GM23338 (cell line): ENCODE results near the gene NUDT16. TPM values are rescaled to one million over a fixed set of nuclear protein-coding genes. Genes with fewer than 3 reads are reported as not detected.

Experiments used
- ATAC-seq: fragments of 200-7000 bp; cut with Tn5 transposase; 3 replicates; pipeline ENCODE4 v1.9.1; 2020
- DNase-seq: peaks from one replicate; pipeline ENCODE4 v3.0.0-alpha.2; 2015; ENCODE audit warnings: low spot score
- H2AFZ ChIP-seq: fragments of 200-600 bp; sonication (generic); 2 replicates; pipeline ENCODE4 v1.8.0; 2016; ENCODE audit warnings: antibody characterized with exemption, mild to moderate bottlenecking, moderate library complexity
- H3F3A ChIP-seq: fragments of 200-600 bp; sonication (generic); replicated peaks from 2 replicates; pipeline ENCODE4 v1.8.0; 2017; ENCODE audit warnings: antibody characterized with exemption, mixed run types, low read depth
- H3K27ac ChIP-seq: fragments of 200-600 bp; sonication (generic); 2 replicates; pipeline ENCODE4 v1.6.1; 2016; ENCODE audit warnings: low read depth
- H3K27me3 ChIP-seq: fragments of 200-600 bp; sonication (generic); 2 replicates; pipeline ENCODE4 v1.8.0; 2016; ENCODE audit warnings: mild to moderate bottlenecking, mixed run types, moderate library complexity; ENCODE audit not compliant: insufficient read depth
- H3K36me3 ChIP-seq: fragments of 200-600 bp; sonication (generic); 2 replicates; pipeline ENCODE4 v1.8.0; 2016; ENCODE audit warnings: mild to moderate bottlenecking; ENCODE audit not compliant: insufficient read depth
- H3K4me1 ChIP-seq: fragments of 200-600 bp; sonication (generic); 2 replicates; pipeline ENCODE4 v1.8.0; 2016; ENCODE audit warnings: mild to moderate bottlenecking, moderate library complexity; ENCODE audit not compliant: insufficient read depth
- H3K4me2 ChIP-seq: fragments of 200-600 bp; sonication (generic); 2 replicates; pipeline ENCODE4 v1.7.1; 2017; ENCODE audit warnings: mixed run types
- H3K4me3 ChIP-seq: fragments of 200-600 bp; sonication (generic); 2 replicates; pipeline ENCODE4 v1.6.1; 2016; ENCODE audit warnings: mixed run types
- H3K79me2 ChIP-seq: fragments of 200-600 bp; sonication (generic); replicated peaks from 2 replicates; pipeline ENCODE4 v1.8.0; 2017; ENCODE audit warnings: mild to moderate bottlenecking; ENCODE audit not compliant: insufficient read depth
- H3K9me2 ChIP-seq: fragments of 200-600 bp; sonication (generic); 2 replicates; pipeline ENCODE4 v1.8.0; 2017; ENCODE audit not compliant: insufficient read depth
- H4K20me1 ChIP-seq: fragments of 200-600 bp; sonication (generic); replicated peaks from 2 replicates; pipeline ENCODE4 v1.8.0; 2017; ENCODE audit warnings: mild to moderate bottlenecking; ENCODE audit not compliant: insufficient read depth
- H3K27ac Mint-ChIP-seq: 2 replicates; pipeline ENCODE4 v1.8.0; 2020; ENCODE audit warnings: inconsistent platforms, mild to moderate bottlenecking, moderate library complexity, mixed read lengths
- H3K27me3 Mint-ChIP-seq: 3 replicates; pipeline ENCODE4 v1.8.0; 2022; ENCODE audit warnings: low read depth, mild to moderate bottlenecking, moderate library complexity, mixed read lengths, inconsistent platforms; ENCODE audit not compliant: insufficient read depth, poor library complexity
- H3K36me3 Mint-ChIP-seq: 3 replicates; pipeline ENCODE4 v1.8.0; 2021; ENCODE audit warnings: low read depth, mild to moderate bottlenecking, inconsistent platforms, moderate library complexity, mixed read lengths
- H3K4me1 Mint-ChIP-seq: 3 replicates; pipeline ENCODE4 v1.8.0; 2020; ENCODE audit warnings: mild to moderate bottlenecking, inconsistent platforms, mixed read lengths
- H3K4me3 Mint-ChIP-seq: 3 replicates; pipeline ENCODE4 v1.8.0; 2021; ENCODE audit warnings: moderate library complexity, mild to moderate bottlenecking, inconsistent platforms, mixed read lengths
- H3K9me3 Mint-ChIP-seq: 3 replicates; pipeline ENCODE4 v1.8.0; 2020; ENCODE audit warnings: moderate library complexity, mild to moderate bottlenecking, inconsistent platforms, mixed read lengths
- CREB1 ChIP-seq: fragments of 250-450 bp; sonication (Bioruptor Pico); IDR thresholded peaks from 2 replicates; pipeline ENCODE4 v1.5.0; 2020; ENCODE audit warnings: low read depth, mild to moderate bottlenecking, moderate library complexity
- EZH2 ChIP-seq: fragments of 200-600 bp; sonication (generic); IDR thresholded peaks from one replicate; pipeline ENCODE4 v1.8.0; 2017; ENCODE audit warnings: antibody characterized with exemption, mild to moderate bottlenecking, low read depth; ENCODE audit not compliant: unreplicated experiment
- EZH2phosphoT487 ChIP-seq: fragments of 200-600 bp; sonication (generic); IDR thresholded peaks from one replicate; pipeline ENCODE4 v1.8.1; 2018; ENCODE audit warnings: antibody characterized with exemption; ENCODE audit not compliant: unreplicated experiment
- JUNB ChIP-seq: IDR thresholded peaks from one replicate; pipeline ENCODE4 v1.6.1; 2016; ENCODE audit warnings: antibody characterized with exemption; ENCODE audit not compliant: unreplicated experiment
- NANOG ChIP-seq: IDR thresholded peaks from 2 replicates; pipeline ENCODE4 v1.6.1; 2016; ENCODE audit warnings: antibody characterized with exemption, borderline replicate concordance
- POLR2AphosphoS5 ChIP-seq: IDR thresholded peaks from 2 replicates; pipeline ENCODE4 v1.6.1; 2016; ENCODE audit warnings: antibody characterized with exemption, low read depth
- REST ChIP-seq: IDR thresholded peaks from one replicate; pipeline ENCODE4 v1.6.1; 2018; ENCODE audit warnings: antibody characterized with exemption; ENCODE audit not compliant: unreplicated experiment
- ZNF114 ChIP-seq: fragments of 250-450 bp; sonication (Bioruptor Pico); IDR thresholded peaks from 2 replicates; pipeline ENCODE4 v1.5.0; 2020; ENCODE audit warnings: mild to moderate bottlenecking, moderate library complexity
- ZNF462 ChIP-seq: fragments of 250-450 bp; sonication (Bioruptor Pico); IDR thresholded peaks from 2 replicates; pipeline ENCODE4 v1.5.0; 2020; ENCODE audit warnings: mild to moderate bottlenecking, moderate library complexity
- polyA plus RNA-seq: library from polyadenylated mRNA; unstranded; fragments of >200 nt; fragmentation: Nextera tagmentation; extraction: Ambion mirVana; gene quantifications from 2 replicates; pipeline ENCODE4 v1.2.1, GENCODE V29; 2016
- total RNA-seq: library from RNA; depleted of rRNA; stranded (reverse); fragments of >200 nt; shearing (Covaris generic); gene quantifications from 2 replicates; pipeline ENCODE4 v1.2.3, GENCODE V29; 2014

The NUDT16 gene
- total and polyA plus RNA-seq, 2 experiments from 2014 or later, result 10.0 to 15.4 TPM

- no peak for TF ChIP-seq CREB1 (CRISPR knock-in tag)
- TF ChIP-seq REST, result no peak
- TF ChIP-seq ZNF114 (CRISPR knock-in tag), result no peak
- TF ChIP-seq EZH2phosphoT487, result no peak
- TF ChIP-seq NANOG, result no peak
- TF ChIP-seq JUNB, result no peak
These were observed 23.8 kb downstream of the NUDT16 start (continued) for GRCh38 chr3:131405411-131405810.

- DNase-seq (no peak), ATAC-seq (no peak)
- H3K4me3 ChIP-seq, result no peak overlapping the region
- no peak overlapping the region for H2AFZ ChIP-seq
- H3K4me2 ChIP-seq, result no peak overlapping the region
- H3K4me1 ChIP-seq, result no peaks in the 10 kb centered on the region
- peaks cover 4% of the 10 kb centered on the region; the same call in 1 of the 3 replicates for H3K36me3 Mint-ChIP-seq
- no peak overlapping the region for H3K27ac Mint-ChIP-seq
- H3K4me3 Mint-ChIP-seq, result no peak overlapping the region
- H3K9me3 Mint-ChIP-seq, result peaks cover 7% of the 10 kb centered on the region; the same call in 1 of the 3 replicates
- no peaks in the 10 kb centered on the region for H3F3A ChIP-seq
- no peaks in the 10 kb centered on the region for H3K36me3 ChIP-seq
- H4K20me1 ChIP-seq, result no peaks in the 10 kb centered on the region
- no peaks in the 10 kb centered on the region for H3K79me2 ChIP-seq
- peaks cover 2% of the 10 kb centered on the region for H3K27me3 Mint-ChIP-seq
- no peaks in the 10 kb centered on the region for H3K27me3 ChIP-seq
- H3K27ac ChIP-seq, result no peak overlapping the region
- no peaks in the 10 kb centered on the region for H3K4me1 Mint-ChIP-seq
- 0 out of 2 replicates have a peak, but pooled peaks cover 3% of the 10 kb centered on the region for H3K9me2 ChIP-seq
- TF ChIP-seq POLR2AphosphoS5 (no peak), EZH2 (no peak), CREB1 (CRISPR knock-in tag) (no peak), JUNB (no peak), ZNF462 (no peak), REST (no peak), EZH2phosphoT487 (no peak), ZNF114 (CRISPR knock-in tag) (no peak)
These were observed 24.7 kb downstream of the NUDT16 start for GRCh38 chr3:131406274-131406673.
